ENCODE results near the gene C10orf90. TPM values are rescaled to one million over a fixed set of nuclear protein-coding genes. Genes with fewer than 3 reads are reported as not detected.

C10orf90 gene
- polyA plus RNA-seq, 4 donors, result not detected

DNA sequence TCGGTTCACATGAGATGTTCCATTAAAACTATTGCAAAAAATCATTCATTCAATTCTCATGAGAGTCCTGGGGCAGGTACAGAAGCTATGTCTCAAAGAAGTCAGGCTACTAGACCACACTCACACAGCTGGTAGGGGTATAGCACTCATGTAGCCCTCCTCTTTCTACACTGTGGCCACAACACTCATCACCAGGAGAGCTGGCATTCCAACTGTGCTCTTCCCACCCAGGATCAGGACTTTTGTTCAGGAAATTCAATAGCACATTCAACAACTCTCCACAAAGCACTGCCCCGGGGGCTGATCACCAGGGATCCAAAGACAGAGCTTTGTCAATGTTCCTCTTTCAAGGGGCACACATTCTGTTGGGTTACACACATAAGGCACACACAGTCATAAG, 31.0 kb upstream of the C10orf90 start:
- H3K9me3 ChIP-seq (ENCODE audit: control insufficient read depth in 2 of 2, insufficient read depth in 1 of 2, low read depth in 1 of 2, low read length in 1 of 2), result no peaks in the 10 kb centered on the region
- no peak overlapping the region for H3K4me3 ChIP-seq (ENCODE audit: low read depth in 1 of 3, low read length in 3 of 3)
- FAIRE-seq, result no peak
- no peak overlapping the region for H3K27ac ChIP-seq (ENCODE audit: low read depth in 1 of 3, low read length in 2 of 3)
- peaks cover 0 to 3% (median 0%) of the 10 kb centered on the region in 3 donors for H3K27me3 ChIP-seq (ENCODE audit: control insufficient read depth in 3 of 3, insufficient read depth in 3 of 3, low read length in 3 of 3)
- 80 to 82% (median 81%) methylated on average over 2 of the region's 2 CpGs for WGBS, 3 donors
- H3K4me1 ChIP-seq (ENCODE audit: control insufficient read depth in 3 of 3, insufficient read depth in 2 of 3, low read depth in 1 of 3, low read length in 2 of 3), result no peaks in the 10 kb centered on the region
- no peaks in the 10 kb centered on the region for H3K36me3 ChIP-seq (ENCODE audit: control insufficient read depth in 3 of 3, insufficient read depth in 2 of 3, low read depth in 1 of 3, low read length in 3 of 3)
- no peak for DNase-seq

DNA sequence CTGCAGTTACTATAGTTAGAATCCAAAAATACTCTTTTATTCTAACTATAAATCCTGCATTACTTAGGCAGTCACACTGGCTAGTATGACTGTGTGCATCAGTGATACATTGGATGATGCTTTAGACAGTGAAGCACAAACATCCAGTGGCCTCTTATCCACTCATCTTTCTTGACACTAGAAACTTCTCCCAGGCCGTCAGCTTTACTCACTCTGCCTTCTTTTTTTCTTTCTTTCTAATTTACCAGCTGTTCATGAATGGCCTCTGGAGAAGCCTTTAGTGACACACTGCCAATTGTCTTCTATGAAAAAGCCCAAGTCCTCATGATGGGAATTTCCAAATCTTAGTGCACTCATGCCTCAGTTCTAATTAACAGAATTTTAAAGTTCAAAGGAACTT, 26.2 kb upstream of the C10orf90 start:
- FAIRE-seq (no peak), DNase-seq (no peak)
- no peak overlapping the region for H3K4me3 ChIP-seq (ENCODE audit: low read depth in 1 of 3, low read length in 3 of 3)
- no peak overlapping the region for H3K27ac ChIP-seq (ENCODE audit: low read depth in 1 of 3, low read length in 2 of 3)
- H3K27me3 ChIP-seq (ENCODE audit: control insufficient read depth in 3 of 3, insufficient read depth in 3 of 3, low read length in 3 of 3), result peaks cover 0 to 3% (median 0%) of the 10 kb centered on the region in 3 donors
- H3K9me3 ChIP-seq (ENCODE audit: control insufficient read depth in 2 of 2, insufficient read depth in 1 of 2, low read depth in 1 of 2, low read length in 1 of 2), result no peaks in the 10 kb centered on the region
- no peaks in the 10 kb centered on the region for H3K4me1 ChIP-seq (ENCODE audit: control insufficient read depth in 3 of 3, insufficient read depth in 2 of 3, low read depth in 1 of 3, low read length in 2 of 3)
- no peaks in the 10 kb centered on the region for H3K36me3 ChIP-seq (ENCODE audit: control insufficient read depth in 3 of 3, insufficient read depth in 2 of 3, low read depth in 1 of 3, low read length in 3 of 3)
- WGBS, 3 donors, result 39 to 52% (median 47%) methylated on average over 1 of the region's 1 CpG

DNA sequence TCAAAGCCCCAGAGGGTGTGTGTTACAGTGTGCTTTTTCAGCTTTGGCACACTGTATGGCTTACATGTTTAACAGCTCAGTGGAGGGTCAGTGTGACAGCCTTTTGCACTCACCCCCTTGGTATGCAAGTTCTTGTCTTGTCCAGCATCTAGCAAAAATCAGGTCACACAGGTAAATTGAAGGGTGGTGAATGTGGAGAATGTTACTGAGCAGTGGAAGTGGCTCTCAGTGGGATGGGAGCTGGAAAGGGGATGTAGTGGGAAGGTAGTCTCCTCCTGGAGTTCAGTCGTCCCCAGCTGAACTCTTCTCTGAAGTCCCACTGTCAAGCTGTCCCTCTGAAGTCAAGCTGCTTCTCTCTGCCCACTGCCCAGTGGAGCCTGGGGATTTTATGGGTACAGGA, 21.0 kb upstream of the C10orf90 start:
- DNase-seq (no peak), FAIRE-seq (no peak)
- no peak overlapping the region for H3K4me3 ChIP-seq (ENCODE audit: low read depth in 1 of 3, low read length in 3 of 3)
- no peaks in the 10 kb centered on the region for H3K36me3 ChIP-seq (ENCODE audit: control insufficient read depth in 3 of 3, insufficient read depth in 2 of 3, low read depth in 1 of 3, low read length in 3 of 3)
- H3K4me1 ChIP-seq (ENCODE audit: control insufficient read depth in 3 of 3, insufficient read depth in 2 of 3, low read depth in 1 of 3, low read length in 2 of 3), result no peaks in the 10 kb centered on the region
- no peak overlapping the region for H3K27ac ChIP-seq (ENCODE audit: low read depth in 1 of 3, low read length in 2 of 3)
- peaks cover 0 to 5% of the 10 kb centered on the region in 2 donors for H3K9me3 ChIP-seq (ENCODE audit: control insufficient read depth in 2 of 2, insufficient read depth in 1 of 2, low read depth in 1 of 2, low read length in 1 of 2)
- 33 to 50% (median 47%) methylated on average over 1 of the region's 1 CpG for WGBS, 3 donors
- H3K27me3 ChIP-seq (ENCODE audit: control insufficient read depth in 3 of 3, insufficient read depth in 3 of 3, low read length in 3 of 3), result peaks cover 0 to 3% (median 0%) of the 10 kb centered on the region in 3 donors

DNA sequence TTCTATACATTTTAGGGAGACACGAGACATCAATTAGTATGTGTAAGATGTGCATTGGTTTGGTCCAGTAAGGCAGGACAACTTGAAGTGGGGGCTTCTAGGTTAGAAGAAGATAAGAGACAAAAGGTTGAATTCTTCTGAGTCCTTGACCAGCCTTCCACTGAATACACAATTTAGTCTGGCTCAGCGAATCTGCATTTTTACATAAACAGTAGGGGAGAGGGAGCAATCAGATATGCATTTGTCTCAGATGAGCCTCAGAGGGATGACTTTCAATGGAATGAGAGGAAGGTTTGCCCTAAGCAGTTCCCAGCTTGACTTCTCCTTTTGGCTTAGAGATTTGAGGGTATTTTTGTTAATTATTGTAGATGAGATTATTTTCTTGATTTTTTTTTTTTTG, 20.0 kb upstream of the C10orf90 start:
- Histone ChIP-seq H3K27ac (ENCODE audit: low read depth in 1 of 3, low read length in 2 of 3) (no peak overlapping the region), H3K4me1 (ENCODE audit: control insufficient read depth in 3 of 3, insufficient read depth in 2 of 3, low read depth in 1 of 3, low read length in 2 of 3) (no peaks in the 10 kb centered on the region), H3K27me3 (ENCODE audit: control insufficient read depth in 3 of 3, insufficient read depth in 3 of 3, low read length in 3 of 3) (peaks cover 0 to 3% (median 0%) of the 10 kb centered on the region in 3 donors), H3K36me3 (ENCODE audit: control insufficient read depth in 3 of 3, insufficient read depth in 2 of 3, low read depth in 1 of 3, low read length in 3 of 3) (no peaks in the 10 kb centered on the region), H3K4me3 (ENCODE audit: low read depth in 1 of 3, low read length in 3 of 3) (no peak overlapping the region), H3K9me3 (ENCODE audit: control insufficient read depth in 2 of 2, insufficient read depth in 1 of 2, low read depth in 1 of 2, low read length in 1 of 2) (peaks cover 0 to 5% of the 10 kb centered on the region in 2 donors)
- DNase-seq, result no peak
- no peak for FAIRE-seq
- 43 to 48% (median 48%) methylated on average over 2 of the region's 2 CpGs for WGBS, 3 donors

DNA sequence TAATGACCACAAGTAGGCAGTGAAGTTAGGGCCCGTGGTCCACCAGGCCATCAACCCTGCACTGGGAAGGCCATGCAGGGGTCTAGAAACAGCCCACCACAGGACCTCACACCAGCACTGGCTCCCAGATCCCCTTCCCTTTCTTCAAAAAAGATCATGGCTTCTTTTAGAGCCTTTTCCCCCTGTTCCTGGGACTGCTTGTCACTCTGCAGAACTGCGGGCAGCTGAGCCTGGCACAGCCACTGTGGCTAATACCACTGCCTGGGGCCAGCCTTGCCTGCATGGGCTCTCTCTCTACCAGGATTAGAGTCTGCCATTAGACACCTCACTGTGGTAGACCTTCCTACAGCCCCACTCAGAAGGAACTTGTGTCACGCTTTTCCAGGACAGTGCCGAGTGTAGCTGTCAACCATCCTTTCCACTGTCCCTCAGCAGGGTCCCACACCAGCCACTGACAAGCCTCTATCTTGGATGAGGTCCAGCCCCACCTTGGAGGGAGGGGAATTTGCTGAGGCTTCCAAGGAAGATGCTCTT, 19.0 kb upstream of the C10orf90 start:
- H3K9me3 ChIP-seq (ENCODE audit: control insufficient read depth in 2 of 2, insufficient read depth in 1 of 2, low read depth in 1 of 2, low read length in 1 of 2), result peaks cover 0 to 5% of the 10 kb centered on the region in 2 donors
- peaks cover 0 to 3% (median 0%) of the 10 kb centered on the region in 3 donors for H3K27me3 ChIP-seq (ENCODE audit: control insufficient read depth in 3 of 3, insufficient read depth in 3 of 3, low read length in 3 of 3)
- H3K36me3 ChIP-seq (ENCODE audit: control insufficient read depth in 3 of 3, insufficient read depth in 2 of 3, low read depth in 1 of 3, low read length in 3 of 3), result no peaks in the 10 kb centered on the region
- DNase-seq (no peak), FAIRE-seq (no peak)
- WGBS, 3 donors, result 86 to 90% (median 90%) methylated on average over 4 of the region's 4 CpGs
- no peak overlapping the region for H3K27ac ChIP-seq (ENCODE audit: low read depth in 1 of 3, low read length in 2 of 3)
- no peaks in the 10 kb centered on the region for H3K4me1 ChIP-seq (ENCODE audit: control insufficient read depth in 3 of 3, insufficient read depth in 2 of 3, low read depth in 1 of 3, low read length in 2 of 3)
- H3K4me3 ChIP-seq (ENCODE audit: low read depth in 1 of 3, low read length in 3 of 3), result no peak overlapping the region

DNA sequence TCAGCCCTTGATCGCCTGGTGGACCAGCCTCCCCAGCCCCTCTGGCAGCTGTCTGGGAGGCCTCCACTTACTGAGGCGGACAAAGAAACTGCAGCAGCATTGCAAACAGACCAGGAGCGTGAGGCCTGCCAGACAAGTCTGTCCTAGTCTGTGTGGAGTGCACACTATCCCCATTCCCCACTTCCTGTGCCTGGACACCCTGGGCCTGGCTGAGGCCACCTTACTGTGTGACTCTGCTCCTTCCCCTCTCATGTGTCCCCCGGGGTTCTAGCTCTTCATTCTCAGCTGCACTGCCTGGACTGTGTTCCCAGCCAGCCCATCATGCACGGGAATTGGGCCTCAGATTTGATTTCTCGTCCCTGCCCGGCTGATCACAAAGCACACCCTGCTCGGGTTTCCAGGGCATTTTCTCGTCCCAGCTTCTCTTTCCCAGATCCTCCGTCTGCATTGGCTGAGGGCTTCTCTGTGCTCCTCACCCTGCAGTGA, 16.7 kb upstream of the C10orf90 start:
- H3K4me1 ChIP-seq (ENCODE audit: control insufficient read depth in 3 of 3, insufficient read depth in 2 of 3, low read depth in 1 of 3, low read length in 2 of 3), result no peaks in the 10 kb centered on the region
- H3K27ac ChIP-seq (ENCODE audit: low read depth in 1 of 3, low read length in 2 of 3), result no peak overlapping the region
- H3K36me3 ChIP-seq (ENCODE audit: control insufficient read depth in 3 of 3, insufficient read depth in 2 of 3, low read depth in 1 of 3, low read length in 3 of 3), result no peaks in the 10 kb centered on the region
- no peak overlapping the region for H3K4me3 ChIP-seq (ENCODE audit: low read depth in 1 of 3, low read length in 3 of 3)
- H3K9me3 ChIP-seq (ENCODE audit: control insufficient read depth in 2 of 2, insufficient read depth in 1 of 2, low read depth in 1 of 2, low read length in 1 of 2), result peaks cover 0 to 5% of the 10 kb centered on the region in 2 donors
- DNase-seq, result no peak
- 55 to 76% (median 71%) methylated on average over 10 of the region's 10 CpGs for WGBS, 3 donors
- FAIRE-seq, result no peak
- peaks cover 0 to 3% (median 0%) of the 10 kb centered on the region in 3 donors for H3K27me3 ChIP-seq (ENCODE audit: control insufficient read depth in 3 of 3, insufficient read depth in 3 of 3, low read length in 3 of 3)

DNA sequence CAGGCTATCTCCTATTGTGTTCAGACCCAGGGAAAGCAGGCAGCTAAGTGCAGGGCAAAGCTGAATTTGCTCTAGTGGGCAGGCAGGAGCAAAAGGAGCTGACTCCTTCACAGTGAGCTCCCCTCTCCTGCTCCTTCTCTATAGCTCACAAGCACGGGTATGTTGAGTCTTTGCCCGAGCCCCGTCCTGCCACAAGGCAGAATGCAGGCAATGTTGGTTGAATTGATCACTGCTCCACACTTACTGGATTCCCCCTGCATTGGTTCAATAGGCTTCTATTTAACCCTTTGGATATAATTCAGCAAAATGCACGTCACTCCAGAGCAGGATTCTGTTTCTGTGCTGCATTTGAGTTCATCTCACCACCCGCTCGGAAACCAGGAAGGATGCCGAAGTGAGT, 16.2 kb upstream of the C10orf90 start:
- no peak for FAIRE-seq
- no peak for DNase-seq
- peaks cover 0 to 5% of the 10 kb centered on the region in 2 donors for H3K9me3 ChIP-seq (ENCODE audit: control insufficient read depth in 2 of 2, insufficient read depth in 1 of 2, low read depth in 1 of 2, low read length in 1 of 2)
- H3K27me3 ChIP-seq (ENCODE audit: control insufficient read depth in 3 of 3, insufficient read depth in 3 of 3, low read length in 3 of 3), result peaks cover 0 to 3% (median 0%) of the 10 kb centered on the region in 3 donors
- no peaks in the 10 kb centered on the region for H3K36me3 ChIP-seq (ENCODE audit: control insufficient read depth in 3 of 3, insufficient read depth in 2 of 3, low read depth in 1 of 3, low read length in 3 of 3)
- H3K4me3 ChIP-seq (ENCODE audit: low read depth in 1 of 3, low read length in 3 of 3), result no peak overlapping the region
- H3K27ac ChIP-seq (ENCODE audit: low read depth in 1 of 3, low read length in 2 of 3), result no peak overlapping the region
- no peaks in the 10 kb centered on the region for H3K4me1 ChIP-seq (ENCODE audit: control insufficient read depth in 3 of 3, insufficient read depth in 2 of 3, low read depth in 1 of 3, low read length in 2 of 3)
- WGBS, 3 donors, result 78 to 82% (median 80%) methylated on average over 7 of the region's 7 CpGs

DNA sequence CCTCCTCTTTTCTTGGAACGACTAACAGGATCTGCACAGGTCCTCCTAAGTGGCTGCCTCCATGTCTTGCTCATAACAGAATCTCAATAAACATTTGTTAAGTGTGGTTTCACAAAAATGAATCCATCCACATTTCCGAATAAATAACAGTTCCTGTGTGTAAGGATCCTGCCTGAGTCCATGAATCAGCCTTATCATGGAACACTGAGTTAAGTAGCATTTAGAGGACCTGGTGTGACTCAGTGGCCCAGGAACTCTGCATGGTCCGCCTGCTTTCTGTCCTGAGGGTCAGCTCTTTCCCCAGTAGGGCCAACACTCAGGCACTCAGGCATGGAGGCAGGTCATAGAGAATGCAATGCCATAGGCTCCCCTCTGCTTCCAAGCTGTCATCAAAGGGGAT, 15.8 kb upstream of the C10orf90 start:
- Histone ChIP-seq H3K9me3 (ENCODE audit: control insufficient read depth in 2 of 2, insufficient read depth in 1 of 2, low read depth in 1 of 2, low read length in 1 of 2) (peaks cover 0 to 1% of the 10 kb centered on the region in 2 donors), H3K4me3 (ENCODE audit: low read depth in 1 of 3, low read length in 3 of 3) (no peak overlapping the region), H3K4me1 (ENCODE audit: control insufficient read depth in 3 of 3, insufficient read depth in 2 of 3, low read depth in 1 of 3, low read length in 2 of 3) (no peaks in the 10 kb centered on the region), H3K27me3 (ENCODE audit: control insufficient read depth in 3 of 3, insufficient read depth in 3 of 3, low read length in 3 of 3) (peaks cover 0 to 3% (median 0%) of the 10 kb centered on the region in 3 donors), H3K36me3 (ENCODE audit: control insufficient read depth in 3 of 3, insufficient read depth in 2 of 3, low read depth in 1 of 3, low read length in 3 of 3) (no peaks in the 10 kb centered on the region), H3K27ac (ENCODE audit: low read depth in 1 of 3, low read length in 2 of 3) (no peak overlapping the region)
- FAIRE-seq (no peak), DNase-seq (no peak)
- WGBS, 3 donors, result 53 to 61% (median 58%) methylated on average over 3 of the region's 3 CpGs

DNA sequence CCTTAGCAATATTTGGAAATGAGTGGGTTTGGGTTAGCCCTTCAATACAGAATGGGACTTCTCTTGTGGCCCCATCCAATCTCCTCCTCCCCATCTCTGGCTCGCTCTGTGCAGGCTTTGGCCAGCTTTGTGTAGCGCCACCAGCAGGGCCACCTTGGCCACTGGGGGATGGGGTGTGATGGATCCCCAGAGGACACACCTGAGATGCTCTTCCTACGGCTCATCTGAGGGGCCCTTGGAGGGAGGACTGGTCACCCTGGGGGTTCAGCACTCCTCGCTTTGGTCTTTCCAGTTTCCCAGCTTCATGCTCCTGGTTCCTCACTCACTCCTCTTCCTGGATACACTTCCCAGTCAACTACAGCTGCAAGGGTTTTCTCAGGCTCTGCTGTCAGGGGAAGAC, 15.3 kb upstream of the C10orf90 start:
- FAIRE-seq, result no peak
- Histone ChIP-seq H3K27ac (ENCODE audit: low read depth in 1 of 3, low read length in 2 of 3) (no peak overlapping the region), H3K27me3 (ENCODE audit: control insufficient read depth in 3 of 3, insufficient read depth in 3 of 3, low read length in 3 of 3) (no peaks in the 10 kb centered on the region), H3K4me3 (ENCODE audit: low read depth in 1 of 3, low read length in 3 of 3) (no peak overlapping the region), H3K36me3 (ENCODE audit: control insufficient read depth in 3 of 3, insufficient read depth in 2 of 3, low read depth in 1 of 3, low read length in 3 of 3) (no peaks in the 10 kb centered on the region), H3K4me1 (ENCODE audit: control insufficient read depth in 3 of 3, insufficient read depth in 2 of 3, low read depth in 1 of 3, low read length in 2 of 3) (no peaks in the 10 kb centered on the region), H3K9me3 (ENCODE audit: control insufficient read depth in 2 of 2, insufficient read depth in 1 of 2, low read depth in 1 of 2, low read length in 1 of 2) (no peaks in the 10 kb centered on the region)
- no peak for DNase-seq
- WGBS, 3 donors, result 91 to 96% (median 94%) methylated on average over 4 of the region's 4 CpGs
